PFSK-1 (cell line): ENCODE data around the gene SLIT3.

Source experiments
- POLR2AphosphoS5 ChIP-seq: IDR thresholded peaks from 2 replicates; pipeline ENCODE4 v1.6.1; 2012; ENCODE audit warnings: low read depth, mild to moderate bottlenecking, control low read depth, low read length, moderate library complexity
- SIN3A ChIP-seq: IDR thresholded peaks from 2 replicates; pipeline ENCODE4 v1.6.1; 2012; ENCODE audit warnings: mild to moderate bottlenecking, low read length, moderate library complexity, borderline replicate concordance; ENCODE audit not compliant: insufficient read depth
- TAF1 ChIP-seq: IDR thresholded peaks from 2 replicates; pipeline ENCODE4 v1.6.1; 2012; ENCODE audit warnings: low read length, control low read depth, borderline replicate concordance; ENCODE audit not compliant: insufficient read depth
- TF ChIP-seq, protein P1 (sequence below), 2 experiments: IDR thresholded peaks; 2 replicates each; pipeline versions ENCODE4 v1.6.1 to v1.8.0; 2011 to 2012; ENCODE audit warnings: low read depth in 2 of 2, low read length in 2 of 2, control low read depth in 1 of 2, inconsistent platforms in 1 of 2, mild to moderate bottlenecking in 1 of 2, moderate library complexity in 1 of 2; ENCODE audit not compliant: insufficient read depth in 1 of 2

DNA sequence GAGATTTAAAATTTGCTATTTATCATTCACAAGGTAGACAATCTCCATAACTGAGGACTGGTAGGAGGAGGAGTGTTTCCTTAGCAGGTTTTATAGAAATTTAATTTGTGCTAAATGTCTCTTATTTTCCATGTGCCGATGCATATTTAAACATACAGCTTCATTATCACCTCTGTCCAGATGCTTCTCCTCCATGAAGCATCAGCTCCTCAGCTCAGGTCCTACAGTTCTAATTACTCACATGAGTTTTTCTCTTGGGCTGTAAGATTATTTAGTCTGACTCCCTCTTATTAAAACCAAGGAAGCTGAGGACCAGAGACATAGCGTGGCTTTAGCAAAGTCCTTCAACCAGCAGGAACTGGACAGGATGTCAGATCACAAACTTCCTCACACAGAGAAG, 421.6 kb downstream of the SLIT3 start:
- TF ChIP-seq, protein P1, sequence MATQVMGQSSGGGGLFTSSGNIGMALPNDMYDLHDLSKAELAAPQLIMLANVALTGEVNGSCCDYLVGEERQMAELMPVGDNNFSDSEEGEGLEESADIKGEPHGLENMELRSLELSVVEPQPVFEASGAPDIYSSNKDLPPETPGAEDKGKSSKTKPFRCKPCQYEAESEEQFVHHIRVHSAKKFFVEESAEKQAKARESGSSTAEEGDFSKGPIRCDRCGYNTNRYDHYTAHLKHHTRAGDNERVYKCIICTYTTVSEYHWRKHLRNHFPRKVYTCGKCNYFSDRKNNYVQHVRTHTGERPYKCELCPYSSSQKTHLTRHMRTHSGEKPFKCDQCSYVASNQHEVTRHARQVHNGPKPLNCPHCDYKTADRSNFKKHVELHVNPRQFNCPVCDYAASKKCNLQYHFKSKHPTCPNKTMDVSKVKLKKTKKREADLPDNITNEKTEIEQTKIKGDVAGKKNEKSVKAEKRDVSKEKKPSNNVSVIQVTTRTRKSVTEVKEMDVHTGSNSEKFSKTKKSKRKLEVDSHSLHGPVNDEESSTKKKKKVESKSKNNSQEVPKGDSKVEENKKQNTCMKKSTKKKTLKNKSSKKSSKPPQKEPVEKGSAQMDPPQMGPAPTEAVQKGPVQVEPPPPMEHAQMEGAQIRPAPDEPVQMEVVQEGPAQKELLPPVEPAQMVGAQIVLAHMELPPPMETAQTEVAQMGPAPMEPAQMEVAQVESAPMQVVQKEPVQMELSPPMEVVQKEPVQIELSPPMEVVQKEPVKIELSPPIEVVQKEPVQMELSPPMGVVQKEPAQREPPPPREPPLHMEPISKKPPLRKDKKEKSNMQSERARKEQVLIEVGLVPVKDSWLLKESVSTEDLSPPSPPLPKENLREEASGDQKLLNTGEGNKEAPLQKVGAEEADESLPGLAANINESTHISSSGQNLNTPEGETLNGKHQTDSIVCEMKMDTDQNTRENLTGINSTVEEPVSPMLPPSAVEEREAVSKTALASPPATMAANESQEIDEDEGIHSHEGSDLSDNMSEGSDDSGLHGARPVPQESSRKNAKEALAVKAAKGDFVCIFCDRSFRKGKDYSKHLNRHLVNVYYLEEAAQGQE (IDR thresholded peaks at IDR 0.05; ENCODE audit: insufficient read depth in 1 of 2, low read depth in 2 of 2, low read length in 2 of 2), result no peak
- no peak for TF ChIP-seq SIN3A
- no peak for TF ChIP-seq TAF1
- TF ChIP-seq POLR2AphosphoS5, result no peak
